ENCODE measurements around the gene TNNI2. TPM values are rescaled to one million over a fixed set of nuclear protein-coding genes. Genes with fewer than 3 reads are reported as not detected.
"Not testable (repeated sequence)": the region's sequence is repeated elsewhere in the genome, so short reads cannot be mapped to it uniquely, and the experiment has no call there.

TNNI2 gene
- total RNA-seq, 4 donors from 2014 or later, result 1.4 to 3.7 (median 2.4) TPM; not detected in 1

- no peak for DNase-seq (ENCODE audit: low spot score)
- ATAC-seq (ENCODE audit: low FRiP score), result peak; percentile 41
- no peak for TF ChIP-seq CTCF (IDR thresholded peaks at IDR 0.05)
These were observed 35.5 kb upstream of the TNNI2 start for GRCh38 chr11:1803246-1803645.

GRCh38 chr11:1803835-1804519 is 34.8 kb upstream of the TNNI2 start:
- not testable (repeated sequence) for ATAC-seq (ENCODE audit: low FRiP score)

GRCh38 chr11:1805525-1805924 is 33.3 kb upstream of the TNNI2 start:
- TF ChIP-seq CTCF (IDR thresholded peaks at IDR 0.05), result no peak
- ATAC-seq (ENCODE audit: low FRiP score) (no peak), DNase-seq (ENCODE audit: low spot score) (no peak)

More at GRCh38 chr11:1803835-1804519, 34.8 kb upstream of the TNNI2 start:
- not testable (repeated sequence) for DNase-seq (ENCODE audit: low spot score)

GRCh38 chr11:1807264-1807995 is 31.4 kb upstream of the TNNI2 start:
- no peak for TF ChIP-seq CTCF (IDR thresholded peaks at IDR 0.05)
- no peak for DNase-seq (ENCODE audit: low spot score)
- ATAC-seq (ENCODE audit: low FRiP score), result no peak

GRCh38 chr11:1810761-1811160 is 28.0 kb upstream of the TNNI2 start:
- DNase-seq (ENCODE audit: low spot score) (no peak), ATAC-seq (ENCODE audit: low FRiP score) (no peak)
- TF ChIP-seq CTCF (IDR thresholded peaks at IDR 0.05), result no peak

GRCh38 chr11:1812274-1812673 is 26.5 kb upstream of the TNNI2 start:
- no peak for ATAC-seq (ENCODE audit: low FRiP score)
- DNase-seq (ENCODE audit: low spot score), result no peak
- TF ChIP-seq CTCF (IDR thresholded peaks at IDR 0.05), result no peak

- no peak for TF ChIP-seq CTCF (IDR thresholded peaks at IDR 0.05)
These were observed 26.0 kb upstream of the TNNI2 start for GRCh38 chr11:1812801-1813200.

GRCh38 chr11:1813356-1813755 is 25.4 kb upstream of the TNNI2 start:
- not testable (repeated sequence) for ATAC-seq (ENCODE audit: low FRiP score); DNase-seq (ENCODE audit: low spot score)

More at GRCh38 chr11:1812801-1813200, 26.0 kb upstream of the TNNI2 start:
- ATAC-seq (ENCODE audit: low FRiP score) (no peak), DNase-seq (ENCODE audit: low spot score) (no peak)
